CD14-positive monocyte (primary cell): ENCODE data around the gene IPO4. TPM values are rescaled to one million over a fixed set of nuclear protein-coding genes. Genes with fewer than 3 reads are reported as not detected.

Experiments
- DNase-seq, 3 donors: peaks; one replicate each; pipeline ENCODE4 v3.0.0-alpha.2; 2011 to 2022
- H2AFZ ChIP-seq: 2 replicates; pipeline ENCODE4 v1.6.0; 2012; ENCODE audit warnings: mild to moderate bottlenecking, low read depth, low read length, inconsistent platforms; ENCODE audit not compliant: insufficient read depth, poor library complexity, severe bottlenecking
- H3K27ac ChIP-seq, 2 donors: 1 replicate in 1 of 2; 2 replicates in 1 of 2; pipeline ENCODE4 v1.5.1; 2012 to 2013; ENCODE audit warnings: low read length in 2 of 2, control low read depth in 1 of 2, inconsistent platforms in 1 of 2, low read depth in 1 of 2, mild to moderate bottlenecking in 1 of 2
- H3K27me3 ChIP-seq, 2 donors: one replicate each; pipeline versions ENCODE4 v1.6.0 to v1.6.1; 2011 to 2013; ENCODE audit warnings: low read length in 2 of 2; ENCODE audit not compliant: control insufficient read depth in 2 of 2, insufficient read depth in 2 of 2
- H3K36me3 ChIP-seq, 2 donors: replicated peaks in 1 of 2; 1 replicate in 1 of 2; 2 replicates in 1 of 2; pipeline versions ENCODE4 v1.5.1 to v1.6.1; 2012 to 2013; ENCODE audit warnings: low read length in 2 of 2, control low read depth in 1 of 2, inconsistent platforms in 1 of 2, mild to moderate bottlenecking in 1 of 2; ENCODE audit not compliant: insufficient read depth in 2 of 2, control insufficient read depth in 1 of 2
- H3K4me1 ChIP-seq, 2 donors: 1 replicate in 1 of 2; 2 replicates in 1 of 2; pipeline versions ENCODE4 v1.5.1 to v1.6.1; 2012 to 2013; ENCODE audit warnings: low read length in 2 of 2, control low read depth in 1 of 2, inconsistent platforms in 1 of 2, mild to moderate bottlenecking in 1 of 2, moderate library complexity in 1 of 2; ENCODE audit not compliant: insufficient read depth in 2 of 2, control insufficient read depth in 1 of 2
- H3K4me2 ChIP-seq: replicated peaks from 2 replicates; pipeline ENCODE3; 2012; ENCODE audit warnings: low read length, moderate library complexity, mild to moderate bottlenecking; ENCODE audit not compliant: poor library complexity, severe bottlenecking; ENCODE audit errors: extremely low read depth
- H3K4me3 ChIP-seq, 3 experiments: fragments of 200-600 bp in 1 of 3; sonication (generic) in 1 of 3; replicated peaks in 1 of 3; 1 replicate in 2 of 3; 2 replicates in 1 of 3; pipeline ENCODE4 v1.5.1; 2011 to 2013; ENCODE audit warnings: low read length in 3 of 3, mild to moderate bottlenecking in 3 of 3, control low read depth in 2 of 3, low read depth in 2 of 3, inconsistent platforms in 1 of 3, moderate library complexity in 1 of 3
- H3K79me2 ChIP-seq: 2 replicates; pipeline ENCODE4 v1.6.0; 2012; ENCODE audit warnings: mild to moderate bottlenecking, control low read depth, inconsistent platforms, low read length, moderate library complexity; ENCODE audit not compliant: insufficient read depth
- H3K9ac ChIP-seq: 2 replicates; pipeline ENCODE4 v1.6.0; 2017; ENCODE audit warnings: low read length, mild to moderate bottlenecking; ENCODE audit not compliant: insufficient read depth, poor library complexity, severe bottlenecking
- H3K9me3 ChIP-seq, 2 donors: replicated peaks in 1 of 2; 1 replicate in 1 of 2; 2 replicates in 1 of 2; pipeline versions ENCODE4 v1.5.1 to v1.6.1; 2012 to 2013; ENCODE audit warnings: low read length in 2 of 2, control low read depth in 1 of 2; ENCODE audit not compliant: control insufficient read depth in 1 of 2, insufficient read depth in 1 of 2
- H4K20me1 ChIP-seq: 2 replicates; pipeline ENCODE4 v1.6.0; 2012; ENCODE audit warnings: mild to moderate bottlenecking, low read length, control low read depth, moderate library complexity; ENCODE audit not compliant: insufficient read depth
- H3K27ac Mint-ChIP-seq, 7 donors: one replicate each; pipeline ENCODE4 v1.8.0; 2020; ENCODE audit warnings: mild to moderate bottlenecking in 7 of 7, mixed read lengths in 7 of 7, moderate library complexity in 6 of 7, inconsistent platforms in 2 of 7
- H3K27me3 Mint-ChIP-seq, 3 donors: one replicate each; pipeline ENCODE4 v1.8.0; 2021 to 2022; ENCODE audit warnings: low read depth in 3 of 3, mild to moderate bottlenecking in 3 of 3, mixed read lengths in 3 of 3, moderate library complexity in 3 of 3, inconsistent platforms in 1 of 3
- H3K36me3 Mint-ChIP-seq, 2 donors: one replicate each; pipeline ENCODE4 v1.8.0; 2020; ENCODE audit warnings: mixed read lengths in 2 of 2, inconsistent platforms in 1 of 2, mild to moderate bottlenecking in 1 of 2
- H3K4me1 Mint-ChIP-seq: one replicate; pipeline ENCODE4 v1.8.0; 2020; ENCODE audit warnings: mild to moderate bottlenecking, mixed read lengths
- H3K4me3 Mint-ChIP-seq, 2 donors: one replicate each; pipeline ENCODE4 v1.8.0; 2020; ENCODE audit warnings: mild to moderate bottlenecking in 2 of 2, mixed read lengths in 2 of 2, moderate library complexity in 1 of 2
- H3K9me3 Mint-ChIP-seq, 7 donors: one replicate each; pipeline ENCODE4 v1.8.0; 2020 to 2022; ENCODE audit warnings: mixed read lengths in 7 of 7, mild to moderate bottlenecking in 6 of 7, moderate library complexity in 6 of 7, inconsistent platforms in 2 of 7
- CTCF ChIP-seq: fragments of 200-600 bp; IDR thresholded peaks from one replicate; pipeline ENCODE4 v1.8.0; 2022; ENCODE audit warnings: antibody characterized with exemption, mild to moderate bottlenecking
- WGBS: methylation state at CpG from one replicate; pipeline ENCODE4 v1.1.5; 2013; ENCODE audit warnings: missing lambda C conversion rate; ENCODE audit not compliant: insufficient coverage; 5-methylcytosine and 5-hydroxymethylcytosine counted together
- intact Hi-C, 2 donors: fragments of 100-400 bp; cut with micrococcal nuclease; formaldehyde crosslinking; loops; one replicate each; pipeline versions ENCODE4 v1.15.0 to v1.15.1; 2023
- polyA plus RNA-seq, 3 donors: library from polyadenylated mRNA; depleted of rRNA in 1 of 3; unstranded in 2 of 3; stranded (reverse) in 1 of 3; fragments of 300-500 nt in 2 of 3; fragments of >200 nt in 1 of 3; fragmentation: Illumina TruSeq in 2 of 3; gene quantifications; 1 replicate in 2 of 3; 2 replicates in 1 of 3; pipeline ENCODE4 v1.2.3, GENCODE V29; 2012 to 2021

Gene IPO4
- polyA plus RNA-seq, 3 donors: 4.1 to 14.2 (median 4.3) TPM

- TF ChIP-seq CTCF: no peak
- H3K27ac ChIP-seq: no peak overlapping the region
- peaks cover 73 to 90% of the 10 kb centered on the region in 2 donors for H3K36me3 ChIP-seq
- H2AFZ ChIP-seq: no peak overlapping the region
- no peaks in the 10 kb centered on the region for H3K4me1 Mint-ChIP-seq
- H3K9ac ChIP-seq: no peak overlapping the region
- no peaks in the 10 kb centered on the region for H3K9me3 ChIP-seq
- no peak overlapping the region for H3K4me3 ChIP-seq
- H3K36me3 Mint-ChIP-seq: peaks cover 80 to 98% of the 10 kb centered on the region in 2 donors
- DNase-seq: no peak
- H4K20me1 ChIP-seq: peaks cover 5% of the 10 kb centered on the region
- intact Hi-C loops: no loop called here
- 100% methylated on average over 10 of the region's 14 CpGs for WGBS
- H3K27ac Mint-ChIP-seq: no peak overlapping the region
- no peak overlapping the region for H3K4me3 Mint-ChIP-seq
- H3K79me2 ChIP-seq: no peaks in the 10 kb centered on the region
- no peak overlapping the region for H3K4me2 ChIP-seq
- no peaks in the 10 kb centered on the region for H3K27me3 ChIP-seq
- H3K9me3 Mint-ChIP-seq: no peaks in the 10 kb centered on the region
- H3K27me3 Mint-ChIP-seq: peaks cover 0 to 4% (median 2%) of the 10 kb centered on the region in 3 donors
- H3K4me1 ChIP-seq: no peaks in the 10 kb centered on the region
Measured at GRCh38 chr14:24177891-24178290, 10.7 kb downstream of the IPO4 start.

- intact Hi-C loops: no loop called here
- Mint-ChIP-seq H3K36me3 (peaks cover 79 to 95% of the 10 kb centered on the region in 2 donors), H3K4me3 (no peak overlapping the region), H3K4me1 (peaks cover 3% of the 10 kb centered on the region), H3K27me3 (peaks cover 1 to 4% (median 3%) of the 10 kb centered on the region in 3 donors), H3K9me3 (no peaks in the 10 kb centered on the region), H3K27ac (no peak overlapping the region)
- H3K4me1 ChIP-seq: peaks cover 2 to 5% of the 10 kb centered on the region in 2 donors
- no peaks in the 10 kb centered on the region for H3K27me3 ChIP-seq
- no peak overlapping the region for H3K27ac ChIP-seq
- WGBS: no CpG with 5 or more reads among the region's 12 CpGs
- peaks cover 67 to 86% of the 10 kb centered on the region in 2 donors for H3K36me3 ChIP-seq
- H3K9ac ChIP-seq: no peak overlapping the region
- no peak for TF ChIP-seq CTCF
- no peak overlapping the region for H2AFZ ChIP-seq
- no peak overlapping the region for H3K4me3 ChIP-seq
- DNase-seq: no peak
- H3K4me2 ChIP-seq: no peak overlapping the region
- H3K79me2 ChIP-seq: no peaks in the 10 kb centered on the region
- H4K20me1 ChIP-seq: peaks cover 11% of the 10 kb centered on the region
- no peaks in the 10 kb centered on the region for H3K9me3 ChIP-seq
Measured at GRCh38 chr14:24177041-24177825, 11.4 kb downstream of the IPO4 start.
